ENCODE results near the gene CHN1. TPM values are rescaled to one million over a fixed set of nuclear protein-coding genes. Genes with fewer than 3 reads are reported as not detected.

Gene CHN1
- total RNA-seq, 4 donors from 2014 or later, result 7.8 to 9.7 (median 9.4) TPM

GRCh38 chr2:174918886-174919526 lies 86.2 kb downstream of the CHN1 start:
- WGBS, 2 donors, result 90% methylated on average over 1 of the region's 1 CpG
- intact Hi-C loops (cut with DNase I), result no loop called here
- no peaks in the 10 kb centered on the region for H3K9me3 ChIP-seq
- H3K27ac ChIP-seq, result no peak overlapping the region
- H3K36me3 ChIP-seq, result no peaks in the 10 kb centered on the region
- H3K27me3 ChIP-seq, result no peaks in the 10 kb centered on the region
- DNase-seq, result no peak
- H3K4me1 ChIP-seq, result peaks cover 0 to 4% of the 10 kb centered on the region in 2 donors
- no peak overlapping the region for H3K4me3 ChIP-seq (replicated peaks in 1 of 3)
- no peak for TF ChIP-seq CTCF (IDR thresholded peaks at IDR 0.05)
- TF ChIP-seq POLR2A (IDR thresholded peaks at IDR 0.05), result no peak

GRCh38 chr2:174916270-174916930 lies 88.8 kb downstream of the CHN1 start:
- intact Hi-C loops (cut with DNase I), result no loop called here
- Histone ChIP-seq H3K9me3 (no peaks in the 10 kb centered on the region), H3K27me3 (no peaks in the 10 kb centered on the region), H3K27ac (no peak overlapping the region), H3K36me3 (no peaks in the 10 kb centered on the region), H3K4me3 (replicated peaks in 1 of 3) (no peak overlapping the region), H3K4me1 (peaks cover 0 to 4% of the 10 kb centered on the region in 2 donors)
- WGBS, 2 donors, result 95 to 97% methylated on average over 4 of the region's 4 CpGs
- no peak for DNase-seq
- no peak for TF ChIP-seq POLR2A (IDR thresholded peaks at IDR 0.05)

GRCh38 chr2:174914853-174915760 lies 90.1 kb downstream of the CHN1 start:
- intact Hi-C loops (cut with DNase I), result no loop called here
- H3K36me3 ChIP-seq, result no peaks in the 10 kb centered on the region
- no peaks in the 10 kb centered on the region for H3K27me3 ChIP-seq
- H3K9me3 ChIP-seq, result no peaks in the 10 kb centered on the region
- no peak overlapping the region for H3K27ac ChIP-seq
- DNase-seq, result peak; percentile 25 to 34
- peaks cover 0 to 4% of the 10 kb centered on the region in 2 donors for H3K4me1 ChIP-seq
- H3K4me3 ChIP-seq (replicated peaks in 1 of 3), result no peak overlapping the region
- TF ChIP-seq POLR2A (IDR thresholded peaks at IDR 0.05), result no peak
- 85 to 90% methylated on average over 7 of the region's 7 CpGs for WGBS, 2 donors

- intact Hi-C loops (cut with DNase I), result no loop called here
- TF ChIP-seq POLR2A (IDR thresholded peaks at IDR 0.05), result no peak
- Histone ChIP-seq H3K36me3 (no peaks in the 10 kb centered on the region), H3K27me3 (no peaks in the 10 kb centered on the region), H3K4me1 (no peaks in the 10 kb centered on the region), H3K9me3 (no peaks in the 10 kb centered on the region), H3K4me3 (replicated peaks in 1 of 3) (no peak overlapping the region), H3K27ac (no peak overlapping the region)
- DNase-seq, result no peak
- WGBS, 2 donors, result 93 to 96% methylated on average over 3 of the region's 3 CpGs
These were observed 96.9 kb downstream of the CHN1 start for GRCh38 chr2:174908284-174908683.

- Histone ChIP-seq H3K27me3 (no peaks in the 10 kb centered on the region), H3K4me3 (replicated peaks in 1 of 3) (no peak overlapping the region), H3K27ac (no peak overlapping the region), H3K4me1 (no peaks in the 10 kb centered on the region), H3K36me3 (no peaks in the 10 kb centered on the region), H3K9me3 (no peaks in the 10 kb centered on the region)
- whole genome bisulfite sequencing, 2 donors, result 81 to 82% methylated on average over 1 of the region's 1 CpG
- no peak for DNase-seq
- intact Hi-C loops (cut with DNase I), result no loop called here
- no peak for TF ChIP-seq POLR2A (IDR thresholded peaks at IDR 0.05)
- TF ChIP-seq CTCF (IDR thresholded peaks at IDR 0.05), result no peak
These were observed 102.0 kb downstream of the CHN1 start for GRCh38 chr2:174903264-174903556.

GRCh38 chr2:174902506-174903263 lies 102.5 kb downstream of the CHN1 start:
- H3K4me3 ChIP-seq (replicated peaks in 1 of 3), result no peak overlapping the region
- no peaks in the 10 kb centered on the region for H3K27me3 ChIP-seq
- H3K9me3 ChIP-seq, result no peaks in the 10 kb centered on the region
- 67 to 70% methylated on average over 3 of the region's 3 CpGs for WGBS, 2 donors
- no peak overlapping the region for H3K27ac ChIP-seq
- no peak for DNase-seq
- H3K36me3 ChIP-seq, result no peaks in the 10 kb centered on the region
- TF ChIP-seq POLR2A (IDR thresholded peaks at IDR 0.05) (no peak), CTCF (IDR thresholded peaks at IDR 0.05) (no peak)
- H3K4me1 ChIP-seq, result no peaks in the 10 kb centered on the region
- intact Hi-C loops (cut with DNase I), result no loop called here

Measured in thyroid gland (tissue), 4 donors.